ENCODE data around the gene PDYN. TPM values are rescaled to one million over a fixed set of nuclear protein-coding genes. Genes with fewer than 3 reads are reported as not detected.

Gene PDYN
- total RNA-seq, 3 donors from 2014 or later, result not detected

- no peak for ATAC-seq
- Histone ChIP-seq H3K36me3 (ENCODE audit: low read depth) (no peaks in the 10 kb centered on the region), H3K4me1 (ENCODE audit: low read depth) (no peaks in the 10 kb centered on the region), H3K9me3 (no peaks in the 10 kb centered on the region), H3K4me3 (no peak overlapping the region)
- no peak for DNase-seq
- TF ChIP-seq CTCF (IDR thresholded peaks at IDR 0.05), result no peak
- intact Hi-C loops (cut with DNase I, micrococcal nuclease), result no loop called here
Measured at GRCh38 chr20:1938464-1939269, 55.2 kb downstream of the PDYN start.

DNA sequence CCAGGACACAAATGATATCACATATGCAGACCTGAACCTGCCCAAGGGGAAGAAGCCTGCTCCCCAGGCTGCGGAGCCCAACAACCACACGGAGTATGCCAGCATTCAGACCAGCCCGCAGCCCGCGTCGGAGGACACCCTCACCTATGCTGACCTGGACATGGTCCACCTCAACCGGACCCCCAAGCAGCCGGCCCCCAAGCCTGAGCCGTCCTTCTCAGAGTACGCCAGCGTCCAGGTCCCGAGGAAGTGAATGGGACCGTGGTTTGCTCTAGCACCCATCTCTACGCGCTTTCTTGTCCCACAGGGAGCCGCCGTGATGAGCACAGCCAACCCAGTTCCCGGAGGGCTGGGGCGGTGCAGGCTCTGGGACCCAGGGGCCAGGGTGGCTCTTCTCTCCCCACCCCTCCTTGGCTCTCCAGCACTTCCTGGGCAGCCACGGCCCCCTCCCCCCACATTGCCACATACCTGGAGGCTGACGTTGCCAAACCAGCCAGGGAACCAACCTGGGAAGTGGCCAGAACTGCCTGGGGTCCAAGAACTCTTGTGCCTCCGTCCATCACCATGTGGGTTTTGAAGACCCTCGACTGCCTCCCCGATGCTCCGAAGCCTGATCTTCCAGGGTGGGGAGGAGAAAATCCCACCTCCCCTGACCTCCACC is 56.4 kb downstream of the PDYN start:
- Histone ChIP-seq H3K4me3 (no peak overlapping the region), H3K4me1 (ENCODE audit: low read depth) (no peaks in the 10 kb centered on the region), H3K36me3 (ENCODE audit: low read depth) (no peaks in the 10 kb centered on the region), H3K9me3 (no peaks in the 10 kb centered on the region)
- TF ChIP-seq CTCF (IDR thresholded peaks at IDR 0.05), result no peak
- intact Hi-C loops (cut with DNase I, micrococcal nuclease), result no loop called here
- DNase-seq, result no peak
- no peak for ATAC-seq

GRCh38 chr20:1935696-1936366 is 58.0 kb downstream of the PDYN start:
- intact Hi-C loops (cut with DNase I, micrococcal nuclease), result no loop called here
- TF ChIP-seq CTCF (IDR thresholded peaks at IDR 0.05), result no peak
- DNase-seq (peak; percentile 72 to 81 (median 76)), ATAC-seq (peak; percentile 87)
- no peaks in the 10 kb centered on the region for H3K4me1 ChIP-seq (ENCODE audit: low read depth)
- H3K36me3 ChIP-seq (ENCODE audit: low read depth), result no peaks in the 10 kb centered on the region
- no peaks in the 10 kb centered on the region for H3K9me3 ChIP-seq
- no peak overlapping the region for H3K4me3 ChIP-seq

- DNase-seq (peak in 1 of 3 donors; percentile 68), ATAC-seq (peak; percentile 3)
- no peaks in the 10 kb centered on the region for H3K36me3 ChIP-seq (ENCODE audit: low read depth)
- H3K9me3 ChIP-seq, result no peaks in the 10 kb centered on the region
- TF ChIP-seq CTCF (IDR thresholded peaks at IDR 0.05), result no peak
- no peak overlapping the region for H3K4me3 ChIP-seq
- H3K4me1 ChIP-seq (ENCODE audit: low read depth), result no peaks in the 10 kb centered on the region
- intact Hi-C loops (cut with DNase I, micrococcal nuclease), result no loop called here
Measured at GRCh38 chr20:1934721-1935573, 58.9 kb downstream of the PDYN start.

- H3K4me3 ChIP-seq, result no peak overlapping the region
- DNase-seq, result no peak
- intact Hi-C loops (cut with DNase I, micrococcal nuclease), result no loop called here
- no peak for TF ChIP-seq CTCF (IDR thresholded peaks at IDR 0.05)
- no peaks in the 10 kb centered on the region for H3K9me3 ChIP-seq
- ATAC-seq, result no peak
- no peaks in the 10 kb centered on the region for H3K36me3 ChIP-seq (ENCODE audit: low read depth)
- no peaks in the 10 kb centered on the region for H3K4me1 ChIP-seq (ENCODE audit: low read depth)
Measured at GRCh38 chr20:1934156-1934555, 59.7 kb downstream of the PDYN start.

All from mucosa of descending colon (tissue), 3 donors.